ENCODE measurements around the gene PIAS4.

Gene PIAS4

DNA sequence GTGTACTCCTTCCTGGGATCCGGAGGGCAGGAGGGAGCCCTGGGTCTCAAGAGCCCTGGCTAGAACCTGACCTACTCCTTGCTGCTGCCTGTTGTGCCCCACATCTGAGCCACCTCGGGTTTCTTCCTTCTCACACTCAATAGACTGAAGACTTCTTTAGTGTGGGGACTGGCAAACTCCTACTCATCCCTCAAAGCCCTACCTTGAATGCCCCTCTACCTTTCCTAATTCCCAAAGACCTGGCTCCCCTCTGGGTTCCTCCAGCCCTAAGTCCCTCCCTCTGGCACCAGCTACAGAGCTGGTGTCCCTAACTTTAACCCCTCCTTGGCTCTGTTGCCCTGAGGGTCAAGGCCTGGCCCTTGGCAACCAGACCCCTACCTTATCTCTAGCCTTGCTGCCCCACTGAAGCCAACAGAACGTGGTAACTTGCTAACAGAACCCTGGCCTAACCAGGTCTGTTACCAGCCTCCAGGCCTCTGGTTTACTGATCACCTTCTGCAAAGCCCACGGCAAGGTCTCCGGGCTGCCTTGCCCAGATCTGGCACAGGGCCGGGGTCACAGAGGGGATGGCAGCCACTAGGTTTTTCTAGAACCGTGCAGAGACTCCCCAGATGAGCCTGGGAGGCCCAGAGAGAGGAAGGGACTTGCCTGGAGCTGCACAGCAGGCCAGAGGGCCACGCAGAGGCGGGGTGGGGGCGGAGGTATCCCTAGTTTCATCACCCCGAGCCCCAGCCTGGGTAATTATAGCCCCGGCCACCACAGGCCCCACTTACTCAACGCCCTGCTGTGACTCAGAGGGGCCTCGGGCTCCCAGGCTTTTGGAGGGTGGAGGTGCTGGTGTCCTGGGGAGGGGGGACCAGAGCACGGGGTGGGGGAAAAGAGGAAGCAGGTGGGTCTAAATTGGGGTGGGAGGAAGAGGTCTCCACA is 43.9 kb downstream of the PIAS4 start:
- peak overlapping the region; percentile 56 for H3K27ac Mint-ChIP-seq
- peaks cover 56% of the 10 kb centered on the region for H3K4me1 Mint-ChIP-seq
- peak; percentile 51 for ATAC-seq
- H3K36me3 Mint-ChIP-seq, result peaks cover 65% of the 10 kb centered on the region
- H3K27me3 Mint-ChIP-seq, result no peaks in the 10 kb centered on the region
- no peak overlapping the region for H3K4me3 Mint-ChIP-seq
- no peaks in the 10 kb centered on the region for H3K9me3 Mint-ChIP-seq

DNA sequence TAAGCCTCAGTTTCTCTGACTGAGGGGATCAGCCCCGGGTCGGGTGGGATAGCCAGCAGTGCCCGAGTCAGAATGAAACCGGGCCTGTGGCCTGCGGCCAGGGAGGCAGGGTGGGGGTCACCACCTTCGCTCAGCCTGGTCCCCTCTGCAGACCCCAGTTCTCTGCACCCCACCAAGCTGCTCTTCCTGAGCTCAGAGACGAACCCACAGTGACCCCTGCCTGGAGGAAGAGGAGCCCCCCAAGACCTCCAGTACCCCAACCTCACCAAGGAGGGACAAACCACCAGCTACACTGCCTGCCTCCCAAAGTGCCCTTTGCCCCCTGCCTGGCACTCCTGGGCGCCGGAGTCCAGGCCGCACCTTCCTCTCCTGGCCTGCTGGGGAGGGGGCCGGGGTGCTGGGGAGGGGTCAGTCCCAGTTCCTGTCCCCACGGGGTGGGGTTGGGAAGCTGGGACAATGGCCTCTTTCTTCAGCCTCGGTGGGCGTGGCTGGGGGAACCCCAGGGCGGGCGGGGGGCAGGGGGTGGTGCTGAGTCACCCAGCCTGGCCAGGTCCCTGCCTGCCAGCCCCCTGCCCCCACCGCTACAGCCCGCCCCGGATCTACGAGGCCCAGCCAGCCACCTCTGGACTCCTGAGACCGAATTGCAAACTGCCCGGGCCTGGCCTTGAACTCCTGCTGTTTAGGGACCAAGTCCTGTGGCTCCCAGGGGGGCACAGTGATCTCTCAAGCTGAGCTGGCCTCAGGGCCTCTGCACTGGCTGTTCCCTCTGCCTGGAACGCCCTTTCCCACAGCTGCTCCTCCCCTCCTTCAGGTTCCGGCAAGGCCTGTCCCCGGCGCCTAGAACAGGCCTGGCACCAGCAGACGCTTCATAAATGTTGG is 44.8 kb downstream of the PIAS4 start:
- H3K4me3 Mint-ChIP-seq, result peak overlapping the region; percentile 53
- H3K27ac Mint-ChIP-seq, result peak overlapping the region; percentile 63
- H3K4me1 Mint-ChIP-seq, result peaks cover 60% of the 10 kb centered on the region
- no peaks in the 10 kb centered on the region for H3K27me3 Mint-ChIP-seq
- H3K9me3 Mint-ChIP-seq, result no peaks in the 10 kb centered on the region
- peak; percentile 35 for ATAC-seq
- H3K36me3 Mint-ChIP-seq, result peaks cover 67% of the 10 kb centered on the region

DNA sequence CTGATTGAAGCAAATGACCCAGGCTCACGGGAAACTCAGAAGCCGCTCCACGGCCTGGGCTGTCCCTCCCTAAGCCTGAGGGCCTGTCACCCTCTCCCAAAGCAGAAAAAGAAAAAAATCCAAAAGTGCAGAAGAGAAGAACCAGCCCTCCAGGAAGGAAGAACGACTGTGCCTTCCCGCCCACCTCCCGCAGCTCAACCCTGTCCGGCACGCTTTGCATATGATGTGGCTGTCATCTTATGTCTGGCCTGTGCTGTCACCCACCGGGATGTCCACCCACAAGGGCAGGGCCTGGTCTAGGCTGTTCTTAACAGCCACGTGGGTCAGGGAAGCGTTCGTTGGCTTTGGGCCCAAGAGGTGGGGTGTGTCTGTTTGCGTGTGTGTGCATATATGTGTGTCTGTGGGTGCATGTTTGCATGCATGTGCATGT is 45.5 kb downstream of the PIAS4 start:
- peak overlapping the region; percentile 53 for H3K4me3 Mint-ChIP-seq
- peak overlapping the region; percentile 63 for H3K27ac Mint-ChIP-seq
- no peaks in the 10 kb centered on the region for H3K9me3 Mint-ChIP-seq
- H3K27me3 Mint-ChIP-seq, result no peaks in the 10 kb centered on the region
- peaks cover 66% of the 10 kb centered on the region for H3K4me1 Mint-ChIP-seq
- H3K36me3 Mint-ChIP-seq, result peaks cover 69% of the 10 kb centered on the region
- ATAC-seq, result no peak

DNA sequence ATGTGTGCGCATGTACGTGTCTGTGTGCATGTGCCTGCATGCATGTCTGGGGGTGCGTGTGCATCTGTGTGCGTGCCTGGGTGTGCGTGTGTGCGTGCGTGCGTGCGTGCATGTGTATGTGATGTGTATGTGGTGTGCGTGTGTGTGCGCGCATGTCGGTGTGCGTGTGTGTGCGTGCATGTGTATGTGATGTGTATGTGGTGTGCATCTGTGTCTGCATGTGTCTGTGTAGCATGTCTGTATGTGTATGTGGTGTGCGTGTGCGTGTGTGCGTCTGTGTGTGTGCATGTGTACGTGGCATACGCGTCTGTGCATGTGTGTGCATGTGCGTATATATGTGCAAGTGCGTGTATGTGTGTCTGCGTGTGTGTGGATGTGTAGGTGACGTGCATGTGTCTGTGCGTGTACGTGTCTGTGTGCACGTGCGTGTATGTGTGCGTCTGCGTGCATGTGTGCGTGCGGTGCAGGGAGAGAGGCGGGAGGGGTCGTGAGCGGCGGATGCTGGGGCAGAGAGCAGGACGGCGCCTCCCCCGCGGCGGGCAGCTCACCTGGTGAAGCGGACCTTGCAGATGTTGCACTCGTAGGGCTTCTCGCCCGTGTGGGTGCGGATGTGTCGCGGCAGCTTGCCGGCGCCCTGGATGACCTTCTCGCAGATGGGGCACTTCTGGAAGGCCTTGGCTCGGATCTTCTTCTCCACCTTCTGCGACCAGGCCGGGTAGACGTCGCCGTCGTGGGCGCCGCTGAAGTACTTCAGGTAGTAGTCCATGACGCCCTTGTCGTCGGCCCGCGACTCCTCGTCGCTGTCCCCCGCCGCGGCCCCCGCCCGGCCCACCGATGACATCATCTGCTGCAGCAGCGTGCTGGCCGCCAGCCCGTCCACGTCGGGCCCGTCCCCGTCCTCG is 46.1 kb downstream of the PIAS4 start:
- H3K36me3 Mint-ChIP-seq, result peaks cover 67% of the 10 kb centered on the region
- H3K9me3 Mint-ChIP-seq, result no peaks in the 10 kb centered on the region
- peak overlapping the region; percentile 53 for H3K4me3 Mint-ChIP-seq
- H3K27me3 Mint-ChIP-seq, result no peaks in the 10 kb centered on the region
- peak overlapping the region; percentile 63 for H3K27ac Mint-ChIP-seq
- H3K4me1 Mint-ChIP-seq, result peaks cover 73% of the 10 kb centered on the region
- no peak for ATAC-seq

DNA sequence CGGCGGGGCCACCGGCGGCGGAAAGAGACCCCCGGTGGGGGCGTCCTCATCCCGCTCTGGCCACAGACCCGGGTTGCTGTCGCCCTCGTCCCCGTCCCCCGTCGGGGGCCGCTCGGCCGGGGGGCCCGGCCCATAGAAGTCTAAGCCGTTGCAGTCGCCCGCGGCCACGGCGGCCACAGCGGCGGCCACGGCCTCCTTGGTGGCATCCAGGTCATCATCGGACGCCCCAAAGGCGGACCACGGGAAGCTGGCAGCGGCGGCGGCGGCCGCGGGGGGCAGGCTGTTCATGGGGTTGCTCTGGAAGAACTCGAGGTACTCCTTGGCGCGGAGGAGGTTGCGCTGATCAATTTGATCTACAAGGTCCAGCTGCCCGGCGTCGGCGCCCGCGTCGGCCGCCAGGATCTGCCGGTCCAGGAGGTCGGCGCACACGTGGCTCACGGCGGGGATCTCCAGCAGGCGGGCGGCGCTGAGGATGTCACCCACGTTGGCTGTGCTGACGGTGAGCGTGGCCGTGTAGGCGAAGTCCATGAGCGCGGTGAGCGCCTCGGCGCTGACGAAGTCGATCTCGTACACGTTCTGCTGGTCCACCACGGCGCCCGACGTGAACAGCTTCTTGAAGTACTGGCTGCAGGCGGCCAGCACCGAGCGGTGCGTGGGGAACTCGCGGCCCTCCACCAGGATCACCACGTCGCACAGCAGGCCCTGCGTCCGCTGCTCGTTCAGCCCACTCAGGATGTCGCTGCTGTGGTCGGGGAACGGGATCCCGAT is 47.1 kb downstream of the PIAS4 start:
- ATAC-seq, result no peak
- Mint-ChIP-seq H3K27me3 (no peaks in the 10 kb centered on the region), H3K4me1 (peaks cover 78% of the 10 kb centered on the region), H3K4me3 (no peak overlapping the region), H3K36me3 (peaks cover 65% of the 10 kb centered on the region), H3K9me3 (no peaks in the 10 kb centered on the region), H3K27ac (no peak overlapping the region)

DNA sequence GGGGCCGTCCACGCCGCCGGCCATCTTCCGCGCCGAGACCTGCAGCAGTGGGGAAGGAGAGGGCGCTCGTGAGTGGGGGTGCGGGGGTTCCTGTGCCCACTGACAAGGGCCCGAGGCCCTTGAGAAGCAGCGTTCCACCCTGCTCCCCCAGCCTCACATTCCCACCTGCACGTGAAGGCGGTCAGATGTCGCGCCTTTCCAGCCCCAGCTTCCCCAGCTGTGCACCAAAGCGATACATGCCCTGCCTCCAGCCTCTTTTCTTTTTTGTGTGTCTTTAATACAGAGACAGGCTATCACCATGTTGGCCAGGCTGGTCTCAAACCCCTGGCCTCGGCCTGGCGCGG is 47.6 kb downstream of the PIAS4 start:
- ATAC-seq, result no peak
- no peak overlapping the region for H3K4me3 Mint-ChIP-seq
- H3K27me3 Mint-ChIP-seq, result no peaks in the 10 kb centered on the region
- H3K4me1 Mint-ChIP-seq, result peaks cover 77% of the 10 kb centered on the region
- peaks cover 59% of the 10 kb centered on the region for H3K36me3 Mint-ChIP-seq
- no peaks in the 10 kb centered on the region for H3K9me3 Mint-ChIP-seq
- H3K27ac Mint-ChIP-seq, result no peak overlapping the region

DNA sequence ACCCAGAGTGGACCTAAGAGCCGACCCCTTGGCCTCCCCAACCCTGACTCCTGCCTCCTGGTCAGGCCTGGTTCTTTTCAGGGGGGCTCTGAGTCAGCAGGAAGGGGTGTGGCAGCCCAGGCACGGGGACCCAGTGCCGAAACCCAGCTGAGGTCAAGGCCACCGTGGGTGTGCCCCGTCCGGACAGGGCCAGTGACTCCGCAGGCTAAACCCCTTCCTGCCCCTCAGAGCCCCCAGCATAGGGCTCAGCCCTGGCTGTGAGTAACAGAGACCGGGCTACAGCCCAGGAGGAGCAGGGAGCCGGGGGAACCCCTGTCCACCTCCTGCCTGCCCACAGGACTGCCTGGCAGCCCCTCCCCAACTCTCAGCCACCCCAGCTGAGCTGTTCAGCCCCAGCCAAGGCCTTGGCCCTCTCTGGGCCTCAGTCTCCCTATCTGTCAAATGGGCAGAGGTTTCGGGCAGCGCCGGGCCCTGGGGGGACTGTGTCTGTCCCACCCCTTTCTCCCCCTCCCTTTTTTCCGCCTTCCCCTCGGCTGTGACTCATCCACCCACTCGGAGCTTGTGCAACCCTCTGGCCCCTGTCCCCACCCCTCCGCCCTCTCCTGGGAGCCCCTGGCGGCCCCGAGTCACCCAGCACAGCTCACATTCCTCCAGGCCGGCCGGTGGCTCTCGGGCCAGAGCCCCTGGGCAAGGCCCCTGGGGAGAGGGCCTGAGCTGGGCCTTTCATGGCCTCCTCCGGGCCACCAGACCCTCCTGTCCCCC is 50.6 kb downstream of the PIAS4 start:
- ATAC-seq, result peak; percentile 16
- Mint-ChIP-seq H3K27me3 (no peaks in the 10 kb centered on the region), H3K27ac (peak overlapping the region; percentile 90), H3K4me3 (no peak overlapping the region), H3K9me3 (no peaks in the 10 kb centered on the region), H3K36me3 (peaks cover 35% of the 10 kb centered on the region), H3K4me1 (peaks cover 75% of the 10 kb centered on the region)

DNA sequence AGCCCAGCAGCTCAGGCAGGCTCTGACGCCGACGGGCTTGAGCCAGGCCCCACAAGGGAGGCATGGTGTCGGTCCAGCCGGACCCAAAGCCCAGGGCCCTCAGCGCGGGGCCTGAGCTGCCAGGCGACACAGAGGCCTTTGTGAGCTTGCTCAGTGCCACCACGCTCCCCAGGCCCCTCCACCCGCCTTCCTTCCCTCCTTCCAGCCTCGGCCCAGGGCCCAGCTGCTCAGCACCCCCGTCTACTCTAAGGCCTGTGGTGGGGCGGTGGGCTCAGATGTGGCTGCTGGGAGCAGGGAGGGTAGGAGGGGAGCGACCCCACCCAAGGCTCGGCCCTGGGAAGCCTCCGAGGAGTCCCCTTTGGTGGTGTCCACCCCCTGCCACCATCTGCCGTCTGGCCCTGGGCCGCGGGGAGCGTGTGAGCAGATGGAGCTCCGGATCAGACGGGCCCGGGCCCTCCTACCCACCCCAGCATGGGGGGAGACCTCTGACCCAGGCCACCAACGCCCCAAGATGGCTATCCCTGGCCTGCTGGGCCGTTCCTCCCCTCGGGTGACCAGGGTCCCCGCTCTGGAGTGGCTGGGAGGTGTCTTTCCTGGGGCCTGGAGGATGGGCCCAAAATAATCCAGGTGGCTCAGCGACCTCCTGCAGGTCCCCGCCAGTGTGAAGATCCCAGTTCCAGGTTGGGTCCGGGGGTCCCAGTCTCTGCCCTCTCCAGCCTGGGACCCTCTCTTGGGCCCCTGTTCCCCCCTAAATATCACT is 51.3 kb downstream of the PIAS4 start:
- peaks cover 75% of the 10 kb centered on the region for H3K4me1 Mint-ChIP-seq

DNA sequence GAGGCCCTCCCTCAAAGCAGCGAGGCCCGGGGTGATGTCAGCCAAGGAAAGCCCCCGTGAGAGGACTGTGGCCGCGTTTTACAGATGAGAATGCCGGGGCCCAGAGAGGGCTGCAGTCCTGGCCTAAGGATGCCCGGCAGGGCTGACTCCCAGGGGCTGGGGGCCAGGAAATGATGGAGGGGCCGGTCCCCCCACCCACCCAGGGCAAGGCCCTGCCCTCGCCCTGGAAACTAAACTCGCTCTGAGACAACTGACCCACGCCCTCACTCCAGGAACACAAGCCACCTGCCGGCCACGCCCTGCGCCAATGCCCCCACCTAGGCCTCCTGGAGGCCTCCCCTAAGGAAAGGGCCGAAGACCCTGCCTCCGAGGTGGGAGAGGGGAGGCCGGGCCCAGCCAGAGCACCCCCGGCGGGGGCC is 51.9 kb downstream of the PIAS4 start:
- Mint-ChIP-seq H3K27me3 (no peaks in the 10 kb centered on the region), H3K27ac (peak overlapping the region; percentile 90), H3K9me3 (no peaks in the 10 kb centered on the region), H3K4me3 (peak overlapping the region; percentile 72), H3K4me1 (peaks cover 79% of the 10 kb centered on the region), H3K36me3 (peaks cover 26% of the 10 kb centered on the region)
- peak; percentile 5 for ATAC-seq

More for the DNA sequence above, 51.3 kb downstream of the PIAS4 start:
- Mint-ChIP-seq H3K27ac (peak overlapping the region; percentile 90), H3K36me3 (peaks cover 27% of the 10 kb centered on the region), H3K4me3 (peak overlapping the region; percentile 72), H3K27me3 (no peaks in the 10 kb centered on the region), H3K9me3 (no peaks in the 10 kb centered on the region)
- no peak for ATAC-seq

DNA sequence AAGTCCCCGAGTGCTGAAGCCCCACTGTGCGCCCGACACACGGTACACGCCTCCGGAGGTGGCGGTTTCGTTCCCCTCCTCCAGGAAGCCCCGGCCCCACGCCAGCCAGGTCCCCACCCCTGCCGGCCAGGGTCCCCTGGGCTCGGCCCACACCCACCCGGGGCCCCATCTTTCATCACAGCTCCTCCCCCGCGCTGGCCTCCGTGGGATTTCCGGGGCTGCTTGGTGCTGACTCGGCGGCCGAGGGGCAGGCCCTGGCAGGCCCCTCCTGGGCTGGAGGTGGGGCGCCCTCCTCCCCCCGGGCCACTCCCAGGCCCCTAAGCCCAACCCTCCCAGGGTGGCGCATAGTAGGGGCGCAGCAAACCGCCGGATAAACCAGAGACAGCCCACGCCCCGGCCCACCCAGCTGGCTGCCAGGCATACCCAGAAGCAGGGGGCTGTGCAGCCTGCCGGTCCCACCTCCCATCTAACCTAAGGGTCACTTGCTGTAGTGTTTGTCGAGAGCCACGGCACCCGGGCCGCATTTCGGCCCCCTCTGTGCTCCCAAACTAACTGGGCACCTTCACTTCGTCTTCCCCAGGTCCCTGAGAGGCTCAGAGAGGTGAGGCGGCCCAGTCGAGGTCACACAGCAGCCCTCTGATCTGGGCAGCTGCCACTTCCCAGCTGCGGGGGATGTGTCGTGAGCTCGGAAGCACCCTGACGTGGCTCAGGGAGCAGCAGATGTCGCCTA is 52.5 kb downstream of the PIAS4 start:
- peak; percentile 75 for ATAC-seq
- H3K36me3 Mint-ChIP-seq, result peaks cover 25% of the 10 kb centered on the region
- peaks cover 79% of the 10 kb centered on the region for H3K4me1 Mint-ChIP-seq
- peak overlapping the region; percentile 72 for H3K4me3 Mint-ChIP-seq
- no peaks in the 10 kb centered on the region for H3K9me3 Mint-ChIP-seq
- H3K27ac Mint-ChIP-seq, result peak overlapping the region; percentile 90
- H3K27me3 Mint-ChIP-seq, result no peaks in the 10 kb centered on the region

DNA sequence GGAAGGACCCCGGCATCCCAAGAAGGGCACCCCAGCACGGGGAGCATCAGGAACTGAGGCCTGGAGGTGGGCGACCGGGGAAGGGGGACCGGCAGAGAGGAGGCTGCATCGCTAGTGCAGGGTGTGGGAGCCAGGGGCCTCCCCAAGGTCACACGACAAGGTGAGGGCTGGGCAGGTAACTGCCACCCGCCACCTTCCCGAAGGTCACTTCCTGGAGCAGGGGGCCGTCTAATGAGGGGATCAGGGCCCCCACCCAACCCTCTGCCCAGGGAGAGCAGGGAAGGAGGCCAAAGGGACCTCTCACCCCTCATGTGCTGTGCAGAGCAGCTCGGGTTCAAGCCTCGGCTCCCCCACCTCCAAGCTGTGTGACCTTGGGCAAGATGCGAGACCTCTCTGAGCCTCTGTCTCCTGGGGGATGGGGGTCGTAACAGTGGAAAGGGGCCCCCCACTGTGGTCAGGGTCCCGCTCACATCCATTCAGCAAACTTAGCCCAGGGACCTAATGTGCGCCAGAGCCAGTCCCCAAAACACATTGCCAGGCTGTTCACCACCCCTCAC is 53.2 kb downstream of the PIAS4 start:
- Mint-ChIP-seq H3K9me3 (no peaks in the 10 kb centered on the region), H3K27ac (peak overlapping the region; percentile 90), H3K4me3 (peak overlapping the region; percentile 72), H3K36me3 (peaks cover 19% of the 10 kb centered on the region), H3K27me3 (no peaks in the 10 kb centered on the region), H3K4me1 (peaks cover 77% of the 10 kb centered on the region)
- no peak for ATAC-seq

DNA sequence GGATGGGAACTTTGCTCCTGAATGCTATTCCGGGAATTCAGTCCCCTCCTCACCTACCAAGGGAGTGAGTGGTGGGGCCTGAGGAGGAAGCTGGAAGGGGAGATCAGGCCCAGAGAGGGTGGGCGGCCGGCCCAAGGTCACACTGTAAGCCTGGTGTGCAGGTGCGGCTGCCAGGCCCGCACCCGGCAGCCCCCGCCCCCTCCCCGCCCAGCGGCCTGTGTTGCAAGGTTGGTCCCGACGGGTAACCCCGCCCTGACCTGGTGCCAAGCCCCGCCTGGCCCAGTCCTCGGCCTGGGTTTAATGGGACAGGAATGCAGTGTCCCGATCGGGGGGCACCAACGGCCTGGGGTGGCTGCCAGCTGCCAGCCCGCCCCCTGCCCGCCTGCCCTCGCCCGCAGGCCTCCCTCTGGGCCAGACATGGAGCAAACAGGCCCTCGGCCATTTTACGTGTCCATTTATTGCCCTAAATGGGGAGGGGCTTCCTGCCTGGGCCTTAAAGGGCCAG is 53.7 kb downstream of the PIAS4 start:
- peak overlapping the region; percentile 38 for H3K4me3 Mint-ChIP-seq
- H3K36me3 Mint-ChIP-seq, result peaks cover 13% of the 10 kb centered on the region
- peaks cover 72% of the 10 kb centered on the region for H3K4me1 Mint-ChIP-seq

More for the DNA sequence above, 53.7 kb downstream of the PIAS4 start:
- ATAC-seq, result no peak
- H3K27ac Mint-ChIP-seq, result peak overlapping the region; percentile 90
- H3K9me3 Mint-ChIP-seq, result no peaks in the 10 kb centered on the region
- H3K27me3 Mint-ChIP-seq, result no peaks in the 10 kb centered on the region

Data from stimulated activated memory B cell treated with anti-CD40 and anti-IgM and Interleukin-4, amounts not matched to agents 10 μg/mL and 1 μg/mL and 100 μg/mL, for 72 hours (primary cell).